GM19395 (cell line): ENCODE results near the gene METAP2.
"Not testable (repeated sequence)": the region's sequence is repeated elsewhere in the genome, so short reads cannot be mapped to it uniquely, and the experiment has no call there.

Source experiments
- ATAC-seq: cut with Tn5 transposase; IDR thresholded peaks from one replicate; pipeline ENCODE4 v1.9.1; 2021; ENCODE audit warnings: mild to moderate bottlenecking, moderate library complexity; ENCODE audit not compliant: unreplicated experiment

Gene METAP2

GRCh38 chr12:95462081-95462480 lies 11.9 kb upstream of the METAP2 start:
- no peak for ATAC-seq

- no peak for ATAC-seq
Observed at GRCh38 chr12:95462551-95462950, 11.4 kb upstream of the METAP2 start.

GRCh38 chr12:95463050-95463449 lies 10.9 kb upstream of the METAP2 start:
- ATAC-seq, result no peak

- not testable (repeated sequence) for ATAC-seq
Observed at GRCh38 chr12:95463776-95464175, 10.2 kb upstream of the METAP2 start.

GRCh38 chr12:95465275-95465674 lies 8.7 kb upstream of the METAP2 start:
- no peak for ATAC-seq

- no peak for ATAC-seq
Observed at GRCh38 chr12:95470300-95470699, 3.7 kb upstream of the METAP2 start.

GRCh38 chr12:95473231-95473883 lies 595 bp upstream of the METAP2 start:
- ATAC-seq, result peak; percentile 51

- peak; percentile 0 for ATAC-seq
Observed at GRCh38 chr12:95474660-95474958, 657 bp downstream of the METAP2 start.

- no peak for ATAC-seq
Observed at GRCh38 chr12:95480230-95480629, 6.3 kb downstream of the METAP2 start.

GRCh38 chr12:95481072-95481471 lies 7.1 kb downstream of the METAP2 start:
- no peak for ATAC-seq

- ATAC-seq, result no peak
Observed at GRCh38 chr12:95481888-95482287, 7.9 kb downstream of the METAP2 start.

- ATAC-seq, result not testable (repeated sequence)
Observed at GRCh38 chr12:95482564-95482963, 8.6 kb downstream of the METAP2 start.

GRCh38 chr12:95484524-95484923 lies 10.6 kb downstream of the METAP2 start:
- ATAC-seq, result no peak

- no peak for ATAC-seq
Observed at GRCh38 chr12:95487024-95487423, 13.1 kb downstream of the METAP2 start.

GRCh38 chr12:95492462-95492861 lies 18.5 kb downstream of the METAP2 start:
- no peak for ATAC-seq

- no peak for ATAC-seq
Observed at GRCh38 chr12:95494888-95495287, 20.9 kb downstream of the METAP2 start.

GRCh38 chr12:95495433-95495832 lies 21.5 kb downstream of the METAP2 start:
- no peak for ATAC-seq

- no peak for ATAC-seq
Observed at GRCh38 chr12:95497031-95497430, 23.1 kb downstream of the METAP2 start.

- no peak for ATAC-seq
Observed at GRCh38 chr12:95498968-95499367, 25.0 kb downstream of the METAP2 start.

GRCh38 chr12:95499772-95500171 lies 25.8 kb downstream of the METAP2 start:
- ATAC-seq, result no peak

- ATAC-seq, result no peak
Observed at GRCh38 chr12:95504140-95504539, 30.2 kb downstream of the METAP2 start.

- ATAC-seq, result no peak
Observed at GRCh38 chr12:95505039-95505438, 31.1 kb downstream of the METAP2 start.
